Measurements from ENCODE around the gene TMEM94. TPM values are rescaled to one million over a fixed set of nuclear protein-coding genes. Genes with fewer than 3 reads are reported as not detected.

TMEM94 gene
- total and polyA plus RNA-seq, 2 of the 13 experiments (the other 11 are each of a cell fraction or from before 2014, with no cell fraction given), result 32.6 to 134 TPM

- TF ChIP-seq, protein P1, sequence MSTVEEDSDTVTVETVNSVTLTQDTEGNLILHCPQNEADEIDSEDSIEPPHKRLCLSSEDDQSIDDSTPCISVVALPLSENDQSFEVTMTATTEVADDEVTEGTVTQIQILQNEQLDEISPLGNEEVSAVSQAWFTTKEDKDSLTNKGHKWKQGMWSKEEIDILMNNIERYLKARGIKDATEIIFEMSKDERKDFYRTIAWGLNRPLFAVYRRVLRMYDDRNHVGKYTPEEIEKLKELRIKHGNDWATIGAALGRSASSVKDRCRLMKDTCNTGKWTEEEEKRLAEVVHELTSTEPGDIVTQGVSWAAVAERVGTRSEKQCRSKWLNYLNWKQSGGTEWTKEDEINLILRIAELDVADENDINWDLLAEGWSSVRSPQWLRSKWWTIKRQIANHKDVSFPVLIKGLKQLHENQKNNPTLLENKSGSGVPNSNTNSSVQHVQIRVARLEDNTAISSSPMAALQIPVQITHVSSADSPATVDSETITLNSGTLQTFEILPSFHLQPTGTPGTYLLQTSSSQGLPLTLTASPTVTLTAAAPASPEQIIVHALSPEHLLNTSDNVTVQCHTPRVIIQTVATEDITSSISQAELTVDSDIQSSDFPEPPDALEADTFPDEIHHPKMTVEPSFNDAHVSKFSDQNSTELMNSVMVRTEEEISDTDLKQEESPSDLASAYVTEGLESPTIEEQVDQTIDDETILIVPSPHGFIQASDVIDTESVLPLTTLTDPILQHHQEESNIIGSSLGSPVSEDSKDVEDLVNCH (CRISPR knock-in tag; IDR thresholded peaks at IDR 0.05), result peak; percentile 87; the same call in 1 of the 2 replicates
- TF ChIP-seq MEIS1 (CRISPR knock-in tag; IDR thresholded peaks at IDR 0.05; ENCODE audit: borderline replicate concordance) (0 out of 2 replicates have a peak, but pooled peaks have one; percentile 47), GLI4 (CRISPR knock-in tag; IDR thresholded peaks at IDR 0.05; ENCODE audit: borderline replicate concordance) (0 out of 2 replicates have a peak, but pooled peaks have one; percentile 20), ZNF343 (CRISPR knock-in tag; IDR thresholded peaks at IDR 0.05) (peak; percentile 54; the same call in 1 of the 2 replicates), EP300 (IDR thresholded peaks at IDR 0.05; ENCODE audit: low read depth in 2 of 2, low read length in 2 of 2) (no peak), EP300 (CRISPR knock-in tag; IDR thresholded peaks at IDR 0.05; ENCODE audit: borderline replicate concordance) (no peak), SP4 (CRISPR knock-in tag; IDR thresholded peaks at IDR 0.05) (peak; percentile 65; the same call in 1 of the 2 replicates), ZNF549 (CRISPR knock-in tag; IDR thresholded peaks at IDR 0.05) (no peak), DNMT3B (CRISPR knock-in tag; conservative IDR thresholded peaks at IDR 0.05) (no peak), ZNF383 (CRISPR knock-in tag; IDR thresholded peaks at IDR 0.05; ENCODE audit: borderline replicate concordance) (0 out of 2 replicates have a peak, but pooled peaks have one; percentile 64), RBM39 (IDR thresholded peaks at IDR 0.05; ENCODE audit: low read depth, low read length, poor library complexity, severe bottlenecking) (peak; percentile 5), IRF1 (CRISPR knock-in tag; IDR thresholded peaks at IDR 0.05; ENCODE audit: low read depth) (peak; percentile 91; the same call in 1 of the 2 replicates), JUN (CRISPR knock-in tag; IDR thresholded peaks at IDR 0.05) (peak; percentile 49; the same call in 1 of the 2 replicates), NFE2 (CRISPR knock-in tag; IDR thresholded peaks at IDR 0.05) (no peak), AKNA (CRISPR knock-in tag; IDR thresholded peaks at IDR 0.05; ENCODE audit: borderline replicate concordance) (no peak)
- TF ChIP-seq, protein P2, sequence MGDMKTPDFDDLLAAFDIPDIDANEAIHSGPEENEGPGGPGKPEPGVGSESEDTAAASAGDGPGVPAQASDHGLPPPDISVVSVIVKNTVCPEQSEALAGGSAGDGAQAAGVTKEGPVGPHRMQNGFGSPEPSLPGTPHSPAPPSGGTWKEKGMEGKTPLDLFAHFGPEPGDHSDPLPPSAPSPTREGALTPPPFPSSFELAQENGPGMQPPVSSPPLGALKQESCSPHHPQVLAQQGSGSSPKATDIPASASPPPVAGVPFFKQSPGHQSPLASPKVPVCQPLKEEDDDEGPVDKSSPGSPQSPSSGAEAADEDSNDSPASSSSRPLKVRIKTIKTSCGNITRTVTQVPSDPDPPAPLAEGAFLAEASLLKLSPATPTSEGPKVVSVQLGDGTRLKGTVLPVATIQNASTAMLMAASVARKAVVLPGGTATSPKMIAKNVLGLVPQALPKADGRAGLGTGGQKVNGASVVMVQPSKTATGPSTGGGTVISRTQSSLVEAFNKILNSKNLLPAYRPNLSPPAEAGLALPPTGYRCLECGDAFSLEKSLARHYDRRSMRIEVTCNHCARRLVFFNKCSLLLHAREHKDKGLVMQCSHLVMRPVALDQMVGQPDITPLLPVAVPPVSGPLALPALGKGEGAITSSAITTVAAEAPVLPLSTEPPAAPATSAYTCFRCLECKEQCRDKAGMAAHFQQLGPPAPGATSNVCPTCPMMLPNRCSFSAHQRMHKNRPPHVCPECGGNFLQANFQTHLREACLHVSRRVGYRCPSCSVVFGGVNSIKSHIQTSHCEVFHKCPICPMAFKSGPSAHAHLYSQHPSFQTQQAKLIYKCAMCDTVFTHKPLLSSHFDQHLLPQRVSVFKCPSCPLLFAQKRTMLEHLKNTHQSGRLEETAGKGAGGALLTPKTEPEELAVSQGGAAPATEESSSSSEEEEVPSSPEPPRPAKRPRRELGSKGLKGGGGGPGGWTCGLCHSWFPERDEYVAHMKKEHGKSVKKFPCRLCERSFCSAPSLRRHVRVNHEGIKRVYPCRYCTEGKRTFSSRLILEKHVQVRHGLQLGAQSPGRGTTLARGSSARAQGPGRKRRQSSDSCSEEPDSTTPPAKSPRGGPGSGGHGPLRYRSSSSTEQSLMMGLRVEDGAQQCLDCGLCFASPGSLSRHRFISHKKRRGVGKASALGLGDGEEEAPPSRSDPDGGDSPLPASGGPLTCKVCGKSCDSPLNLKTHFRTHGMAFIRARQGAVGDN (CRISPR knock-in tag; IDR thresholded peaks at IDR 0.05), result peak; percentile 89
Measured at GRCh38 chr17:75457047-75457654, 716 bp downstream of the TMEM94 start (continued).

All from HepG2 (cell line).